Neural progenitor cell (in vitro differentiated cells): ENCODE results near the gene MOCS2. TPM values are rescaled to one million over a fixed set of nuclear protein-coding genes. Genes with fewer than 3 reads are reported as not detected.

ENCODE experiments used
- DNase-seq: peaks from one replicate; pipeline ENCODE4 v3.0.0-alpha.2; 2016; ENCODE audit warnings: low spot score
- H2AFZ ChIP-seq: fragments of 200-600 bp; sonication (generic); replicated peaks from 2 replicates; pipeline ENCODE4 v1.6.1; 2016; ENCODE audit warnings: antibody characterized with exemption
- H3F3A ChIP-seq: fragments of 200-600 bp; sonication (generic); 2 replicates; pipeline ENCODE4 v1.6.1; 2016; ENCODE audit warnings: antibody characterized with exemption, low read depth
- H3K27ac ChIP-seq: fragments of 200-600 bp; sonication (generic); 2 replicates; pipeline ENCODE4 v1.5.1; 2016; ENCODE audit warnings: mild to moderate bottlenecking
- H3K27me3 ChIP-seq: fragments of 200-600 bp; sonication (generic); 2 replicates; pipeline ENCODE4 v1.6.1; 2016; ENCODE audit warnings: mild to moderate bottlenecking, moderate library complexity
- H3K36me3 ChIP-seq: fragments of 200-600 bp; sonication (generic); 2 replicates; pipeline ENCODE4 v1.5.1; 2016
- H3K4me1 ChIP-seq: fragments of 200-600 bp; sonication (generic); 2 replicates; pipeline ENCODE4 v1.6.1; 2016; ENCODE audit warnings: mixed run types
- H3K4me2 ChIP-seq: fragments of 200-600 bp; sonication (generic); 2 replicates; pipeline ENCODE4 v1.6.1; 2016
- H3K4me3 ChIP-seq: fragments of 200-600 bp; sonication (generic); 2 replicates; pipeline ENCODE4 v1.5.1; 2016
- H3K79me2 ChIP-seq: fragments of 200-600 bp; sonication (generic); 2 replicates; pipeline ENCODE4 v1.6.1; 2016; ENCODE audit warnings: low read depth
- H3K9ac ChIP-seq: fragments of 200-600 bp; sonication (generic); 2 replicates; pipeline ENCODE4 v1.6.1; 2016
- H3K9me3 ChIP-seq: fragments of 200-600 bp; sonication (generic); 2 replicates; pipeline ENCODE4 v1.5.1; 2016; ENCODE audit warnings: low read depth
- H4K20me1 ChIP-seq: fragments of 200-600 bp; sonication (generic); 2 replicates; pipeline ENCODE4 v1.6.1; 2016; ENCODE audit warnings: low read depth
- H3K27ac Mint-ChIP-seq: 3 replicates; pipeline ENCODE4 v1.8.0; 2021; ENCODE audit warnings: mixed read lengths
- H3K27me3 Mint-ChIP-seq: 2 replicates; pipeline ENCODE4 v1.8.0; 2022; ENCODE audit warnings: low read depth, mild to moderate bottlenecking, inconsistent platforms, moderate library complexity, mixed read lengths; ENCODE audit not compliant: insufficient read depth
- H3K36me3 Mint-ChIP-seq: 3 replicates; pipeline ENCODE4 v1.8.0; 2021; ENCODE audit warnings: mixed read lengths
- H3K4me1 Mint-ChIP-seq: 3 replicates; pipeline ENCODE4 v1.8.0; 2021; ENCODE audit warnings: mixed read lengths
- H3K4me3 Mint-ChIP-seq: 3 replicates; pipeline ENCODE4 v1.8.0; 2021; ENCODE audit warnings: mild to moderate bottlenecking, moderate library complexity, mixed read lengths
- H3K9me3 Mint-ChIP-seq: 3 replicates; pipeline ENCODE4 v1.8.0; 2020; ENCODE audit warnings: mixed read lengths
- CTCF ChIP-seq: fragments of 200-600 bp; sonication (generic); IDR thresholded peaks from 2 replicates; pipeline ENCODE4 v1.5.1; 2017; ENCODE audit warnings: antibody characterized with exemption, mild to moderate bottlenecking
- EZH2 ChIP-seq: fragments of 200-600 bp; sonication (generic); IDR thresholded peaks from 2 replicates; pipeline ENCODE4 v1.6.1; 2017; ENCODE audit warnings: antibody characterized with exemption, mild to moderate bottlenecking, moderate library complexity
- EZH2phosphoT487 ChIP-seq: fragments of 200-600 bp; sonication (generic); IDR thresholded peaks from 2 replicates; pipeline ENCODE4 v1.6.1; 2017; ENCODE audit warnings: antibody characterized with exemption
- total RNA-seq: library from RNA; depleted of rRNA; stranded (reverse); fragments of >200 nt; gene quantifications from 2 replicates; pipeline ENCODE4 v1.2.3, GENCODE V29; 2015; ENCODE audit warnings: low replicate concordance

Gene MOCS2
- total RNA-seq, 1 donor from 2014 or later: 34.7 TPM

GRCh38 chr5:53089481-53089991 lies 20.0 kb downstream of the MOCS2 start:
- Histone ChIP-seq H3K4me3 (no peak overlapping the region), H4K20me1 (no peaks in the 10 kb centered on the region), H3K79me2 (no peaks in the 10 kb centered on the region), H3K4me1 (no peaks in the 10 kb centered on the region), H3K9me3 (no peaks in the 10 kb centered on the region), H3K4me2 (no peak overlapping the region), H3K27me3 (no peaks in the 10 kb centered on the region), H3F3A (no peaks in the 10 kb centered on the region), H3K36me3 (no peaks in the 10 kb centered on the region), H3K9ac (no peak overlapping the region), H2AFZ (no peak overlapping the region), H3K27ac (no peak overlapping the region)
- H3K4me1 Mint-ChIP-seq: no peaks in the 10 kb centered on the region
- no peak overlapping the region for H3K27ac Mint-ChIP-seq
- no peaks in the 10 kb centered on the region for H3K27me3 Mint-ChIP-seq
- H3K4me3 Mint-ChIP-seq: no peak overlapping the region
- no peak for DNase-seq
- no peak for TF ChIP-seq CTCF
- no peak for TF ChIP-seq EZH2phosphoT487
- no peak for TF ChIP-seq EZH2
- no peaks in the 10 kb centered on the region for H3K36me3 Mint-ChIP-seq
- no peaks in the 10 kb centered on the region for H3K9me3 Mint-ChIP-seq

- peak overlapping the region; percentile 1 for H3K27ac Mint-ChIP-seq
- no peaks in the 10 kb centered on the region for H3K4me1 Mint-ChIP-seq
- no peak for TF ChIP-seq EZH2
- no peak for TF ChIP-seq CTCF
- TF ChIP-seq EZH2phosphoT487: no peak
- Histone ChIP-seq H4K20me1 (no peaks in the 10 kb centered on the region), H2AFZ (no peak overlapping the region), H3F3A (no peaks in the 10 kb centered on the region), H3K4me2 (no peak overlapping the region), H3K4me3 (no peak overlapping the region), H3K36me3 (no peaks in the 10 kb centered on the region), H3K79me2 (no peaks in the 10 kb centered on the region), H3K27me3 (no peaks in the 10 kb centered on the region), H3K9me3 (no peaks in the 10 kb centered on the region), H3K9ac (no peak overlapping the region), H3K4me1 (no peaks in the 10 kb centered on the region), H3K27ac (no peak overlapping the region)
- no peaks in the 10 kb centered on the region for H3K27me3 Mint-ChIP-seq
- DNase-seq: no peak
- H3K9me3 Mint-ChIP-seq: no peaks in the 10 kb centered on the region
- H3K4me3 Mint-ChIP-seq: no peak overlapping the region
- H3K36me3 Mint-ChIP-seq: no peaks in the 10 kb centered on the region
Observed at GRCh38 chr5:53087621-53088121, 21.9 kb downstream of the MOCS2 start.

GRCh38 chr5:53087171-53087570 lies 22.4 kb downstream of the MOCS2 start:
- H4K20me1 ChIP-seq: no peaks in the 10 kb centered on the region
- no peak overlapping the region for H2AFZ ChIP-seq
- DNase-seq: no peak
- H3K4me2 ChIP-seq: no peak overlapping the region
- H3K9me3 ChIP-seq: no peaks in the 10 kb centered on the region
- Mint-ChIP-seq H3K36me3 (no peaks in the 10 kb centered on the region), H3K27me3 (no peaks in the 10 kb centered on the region), H3K9me3 (no peaks in the 10 kb centered on the region), H3K4me1 (no peaks in the 10 kb centered on the region), H3K4me3 (no peak overlapping the region), H3K27ac (no peak overlapping the region)
- H3K27ac ChIP-seq: no peak overlapping the region
- no peaks in the 10 kb centered on the region for H3K79me2 ChIP-seq
- H3F3A ChIP-seq: no peaks in the 10 kb centered on the region
- no peak overlapping the region for H3K9ac ChIP-seq
- H3K4me3 ChIP-seq: no peak overlapping the region
- H3K27me3 ChIP-seq: no peaks in the 10 kb centered on the region
- TF ChIP-seq EZH2: no peak
- no peak for TF ChIP-seq EZH2phosphoT487
- TF ChIP-seq CTCF: no peak
- no peaks in the 10 kb centered on the region for H3K36me3 ChIP-seq
- no peaks in the 10 kb centered on the region for H3K4me1 ChIP-seq
